AG20443 (cell line): ENCODE results near the gene CLASP2.
"Not testable (repeated sequence)": the region's sequence is repeated elsewhere in the genome, so short reads cannot be mapped to it uniquely, and the experiment has no call there.

Experiments used
- DNase-seq: peaks from one replicate; pipeline ENCODE4 v3.0.0; 2012; ENCODE audit warnings: low spot score, mixed read lengths

CLASP2 gene

GRCh38 chr3:33541918-33542317, 176.1 kb downstream of the CLASP2 start:
- DNase-seq, result no peak

GRCh38 chr3:33538678-33539339, 179.2 kb downstream of the CLASP2 start:
- no peak for DNase-seq

GRCh38 chr3:33537133-33537532, 180.9 kb downstream of the CLASP2 start:
- DNase-seq, result no peak

GRCh38 chr3:33526787-33527186, 191.3 kb downstream of the CLASP2 start:
- no peak for DNase-seq

GRCh38 chr3:33525232-33525631, 192.8 kb downstream of the CLASP2 start:
- DNase-seq, result no peak

GRCh38 chr3:33523093-33523667, 194.9 kb downstream of the CLASP2 start:
- no peak for DNase-seq

GRCh38 chr3:33521736-33522135, 196.3 kb downstream of the CLASP2 start:
- DNase-seq, result no peak

- DNase-seq, result no peak
Observed at GRCh38 chr3:33513262-33513863, 204.7 kb downstream of the CLASP2 start.

GRCh38 chr3:33505027-33505426, 213.0 kb downstream of the CLASP2 start:
- no peak for DNase-seq

GRCh38 chr3:33496449-33496848, 221.6 kb downstream of the CLASP2 start:
- DNase-seq, result no peak

GRCh38 chr3:33491721-33492120, 226.3 kb downstream of the CLASP2 start:
- DNase-seq, result no peak

- DNase-seq, result no peak
Observed at GRCh38 chr3:33490641-33491241, 227.3 kb downstream of the CLASP2 start.

- DNase-seq, result no peak
Observed at GRCh38 chr3:33488683-33489082, 229.4 kb downstream of the CLASP2 start.

- no peak for DNase-seq
Observed at GRCh38 chr3:33488246-33488645, 229.8 kb downstream of the CLASP2 start.

- DNase-seq, result no peak
Observed at GRCh38 chr3:33482111-33482521, 235.9 kb downstream of the CLASP2 start.

GRCh38 chr3:33474896-33475295, 243.2 kb downstream of the CLASP2 start:
- DNase-seq, result no peak

- no peak for DNase-seq
Observed at GRCh38 chr3:33473813-33474212, 244.2 kb downstream of the CLASP2 start.

GRCh38 chr3:33467786-33468185, 250.3 kb downstream of the CLASP2 start:
- DNase-seq, result no peak

- DNase-seq, result no peak
Observed at GRCh38 chr3:33461097-33461496, 257.0 kb downstream of the CLASP2 start.

GRCh38 chr3:33459577-33459976, 258.5 kb downstream of the CLASP2 start:
- not testable (repeated sequence) for DNase-seq

- DNase-seq, result no peak
Observed at GRCh38 chr3:33458446-33458845, 259.6 kb downstream of the CLASP2 start.

GRCh38 chr3:33456756-33457155, 261.3 kb downstream of the CLASP2 start:
- no peak for DNase-seq

GRCh38 chr3:33453331-33453761, 264.7 kb downstream of the CLASP2 start:
- DNase-seq, result no peak
